Ishikawa (cell line): Measurements from ENCODE around the gene STX8.

Experiments used
- EP300 ChIP-seq: IDR thresholded peaks from 2 replicates; pipeline ENCODE4 v1.6.1; 2012; ENCODE audit warnings: borderline replicate concordance
- FOXM1 ChIP-seq: IDR thresholded peaks from 2 replicates; pipeline ENCODE4 v1.6.1; 2012; ENCODE audit warnings: low read depth, borderline replicate concordance
- NFIC ChIP-seq: IDR thresholded peaks from 2 replicates; pipeline ENCODE4 v1.6.1; 2012
- TAF1 ChIP-seq: IDR thresholded peaks from 2 replicates; pipeline ENCODE4 v1.6.1; 2012; ENCODE audit warnings: low read depth, mild to moderate bottlenecking
- TCF12 ChIP-seq: IDR thresholded peaks from 2 replicates; pipeline ENCODE4 v1.6.1; 2012; ENCODE audit warnings: low read depth
- TEAD4 ChIP-seq: IDR thresholded peaks from 2 replicates; pipeline ENCODE4 v1.6.1; 2012
- YY1 ChIP-seq: IDR thresholded peaks from 2 replicates; pipeline ENCODE4 v1.6.1; 2012; ENCODE audit warnings: low read depth
- ZBTB7A ChIP-seq: IDR thresholded peaks from 2 replicates; pipeline ENCODE4 v1.6.1; 2012; ENCODE audit warnings: low read depth
- TF ChIP-seq, protein P1 (sequence below): IDR thresholded peaks from 2 replicates; pipeline ENCODE4 v1.6.1; 2012
- TF ChIP-seq, protein P2 (sequence below): IDR thresholded peaks from 2 replicates; pipeline ENCODE4 v1.6.1; 2012

- TF ChIP-seq ZBTB7A (no peak), TCF12 (no peak), FOXM1 (no peak), EP300 (no peak), TEAD4 (no peak), YY1 (no peak), TAF1 (no peak), NFIC (no peak)
- TF ChIP-seq, protein P1, sequence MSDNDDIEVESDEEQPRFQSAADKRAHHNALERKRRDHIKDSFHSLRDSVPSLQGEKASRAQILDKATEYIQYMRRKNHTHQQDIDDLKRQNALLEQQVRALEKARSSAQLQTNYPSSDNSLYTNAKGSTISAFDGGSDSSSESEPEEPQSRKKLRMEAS: no peak
- TF ChIP-seq, protein P2, sequence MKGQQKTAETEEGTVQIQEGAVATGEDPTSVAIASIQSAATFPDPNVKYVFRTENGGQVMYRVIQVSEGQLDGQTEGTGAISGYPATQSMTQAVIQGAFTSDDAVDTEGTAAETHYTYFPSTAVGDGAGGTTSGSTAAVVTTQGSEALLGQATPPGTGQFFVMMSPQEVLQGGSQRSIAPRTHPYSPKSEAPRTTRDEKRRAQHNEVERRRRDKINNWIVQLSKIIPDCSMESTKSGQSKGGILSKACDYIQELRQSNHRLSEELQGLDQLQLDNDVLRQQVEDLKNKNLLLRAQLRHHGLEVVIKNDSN: no peak
Observed at GRCh38 chr17:9255833-9256232, 319.8 kb downstream of the STX8 start.
